Activated T-cell treated with anti-CD3 and anti-CD28 coated beads for 24 hours (primary cell): Measurements from ENCODE around the gene REC8.
"Not testable (repeated sequence)": the region's sequence is repeated elsewhere in the genome, so short reads cannot be mapped to it uniquely, and the experiment has no call there.

Experiments used
- DNase-seq: peaks from one replicate; pipeline ENCODE4 v3.0.0-alpha.2; 2020; ENCODE audit warnings: low read depth

The REC8 gene

GRCh38 chr14:24184104-24184970 is 12.5 kb downstream of the REC8 start:
- no peak for DNase-seq

- DNase-seq = no peak
Measured at GRCh38 chr14:24185026-24185425, 13.1 kb downstream of the REC8 start.

GRCh38 chr14:24185741-24186140 is 13.9 kb downstream of the REC8 start:
- DNase-seq = no peak

GRCh38 chr14:24186831-24187538 is 15.1 kb downstream of the REC8 start:
- DNase-seq = no peak

- DNase-seq = no peak
Measured at GRCh38 chr14:24187539-24187915, 15.6 kb downstream of the REC8 start.

- DNase-seq = peak; percentile 94
Measured at GRCh38 chr14:24188251-24189058, 16.6 kb downstream of the REC8 start, which contains the start of gene IPO4. IPO4 (minus strand) TSS chr14:24188816; CDS start chr14:24188787, 29 bp downstream.

GRCh38 chr14:24189059-24189375 is 17.1 kb downstream of the REC8 start:
- no peak for DNase-seq

- DNase-seq = no peak
Measured at GRCh38 chr14:24189460-24189859, 17.6 kb downstream of the REC8 start.

- DNase-seq = no peak
Measured at GRCh38 chr14:24190416-24190815, 18.5 kb downstream of the REC8 start.

GRCh38 chr14:24192933-24193332 is 21.1 kb downstream of the REC8 start:
- DNase-seq = no peak

- no peak for DNase-seq
Measured at GRCh38 chr14:24194186-24194872, 22.4 kb downstream of the REC8 start.

- DNase-seq = no peak
Measured at GRCh38 chr14:24194873-24195185, 22.9 kb downstream of the REC8 start.

- DNase-seq = peak; percentile 82
Measured at GRCh38 chr14:24195186-24196070, 23.5 kb downstream of the REC8 start, which contains the start of gene TM9SF1. TM9SF1 (minus strand) TSS chr14:24195441; CDS start chr14:24195019, 422 bp downstream.

GRCh38 chr14:24196071-24197055 is 24.5 kb downstream of the REC8 start:
- DNase-seq = no peak

- DNase-seq = no peak
Measured at GRCh38 chr14:24197056-24197450, 25.2 kb downstream of the REC8 start.

GRCh38 chr14:24198814-24199524 is 27.1 kb downstream of the REC8 start:
- DNase-seq = no peak

GRCh38 chr14:24202538-24202937 is 30.7 kb downstream of the REC8 start:
- DNase-seq = not testable (repeated sequence)

- not testable (repeated sequence) for DNase-seq
Measured at GRCh38 chr14:24203249-24203886, 31.5 kb downstream of the REC8 start.
